Heart right ventricle (tissue), 16 donors: ENCODE results near the gene SLC6A8. TPM values are rescaled to one million over a fixed set of nuclear protein-coding genes. Genes with fewer than 3 reads are reported as not detected.

Experiments used
- ATAC-seq, 8 donors: fragments of 200-7000 bp; cut with Tn5 transposase; one replicate each; pipeline ENCODE4 v1.9.1; 2020; ENCODE audit warnings: mild to moderate bottlenecking in 8 of 8, moderate library complexity in 8 of 8, moderate number of reproducible peaks in 1 of 8
- DNase-seq, 2 donors: peaks; one replicate each; pipeline ENCODE4 v3.0.0-alpha.2; 2020
- H3K27ac ChIP-seq, 10 donors: fragments of 200-600 bp; sonication (generic) in 2 of 10; one replicate each; pipeline versions ENCODE4 v1.5.0 to v1.8.0; 2020 to 2022; ENCODE audit warnings: mild to moderate bottlenecking in 3 of 10
- H3K27me3 ChIP-seq, 7 donors: fragments of 200-600 bp; one replicate each; pipeline ENCODE4 v1.8.0; 2021 to 2022; ENCODE audit warnings: mild to moderate bottlenecking in 2 of 7
- H3K36me3 ChIP-seq, 9 donors: fragments of 200-600 bp; sonication (generic) in 1 of 9; one replicate each; pipeline versions ENCODE4 v1.5.0 to v1.8.0; 2020 to 2022; ENCODE audit warnings: mild to moderate bottlenecking in 2 of 9
- H3K4me1 ChIP-seq, 9 donors: fragments of 200-600 bp; sonication (generic) in 1 of 9; one replicate each; pipeline versions ENCODE4 v1.5.0 to v1.8.0; 2020 to 2022; ENCODE audit warnings: mild to moderate bottlenecking in 4 of 9
- H3K4me3 ChIP-seq, 10 donors: fragments of 200-600 bp; sonication (generic) in 2 of 10; one replicate each; pipeline versions ENCODE4 v1.5.0 to v1.8.0; 2020 to 2022; ENCODE audit warnings: mild to moderate bottlenecking in 7 of 10, moderate library complexity in 2 of 10
- H3K9me3 ChIP-seq, 11 donors: fragments of 200-600 bp in 10 of 11; sonication (generic) in 2 of 11; one replicate each; pipeline versions ENCODE4 v1.5.0 to v1.8.0; 2013 to 2022; ENCODE audit warnings: mild to moderate bottlenecking in 2 of 11, control low read depth in 1 of 11, moderate library complexity in 1 of 11
- CTCF ChIP-seq, 9 donors: fragments of 200-600 bp; sonication (generic) in 2 of 9; IDR thresholded peaks; one replicate each; pipeline versions ENCODE4 v1.5.0 to v1.8.0; 2021 to 2022; ENCODE audit warnings: antibody characterized with exemption in 9 of 9, mild to moderate bottlenecking in 5 of 9, moderate library complexity in 1 of 9
- WGBS, 2 donors: extraction: QIAGEN DNeasy Blood & Tissue Kit; methylation state at CpG; one replicate each; pipeline ENCODE4 v1.1.7; 2013; ENCODE audit warnings: inconsistent platforms in 1 of 2; 5-methylcytosine and 5-hydroxymethylcytosine counted together
- intact Hi-C, 10 donors: fragments of 100-400 bp; cut with DNase I; formaldehyde crosslinking; loops; one replicate each; pipeline versions ENCODE4 v1.11.1 to v1.14.2; 2022
- polyA plus RNA-seq, 2 donors: library from polyadenylated mRNA; stranded (reverse); fragments of 200-250 nt; gene quantifications; one replicate each; pipeline ENCODE4 v1.2.3, GENCODE V29; 2013
- total RNA-seq, 10 donors: library from RNA; stranded (reverse); fragmentation: NEBNext Ultra II Directional in 3 of 10; extraction: Animal tissue kit (Norgen Biotek cat#: 25700) in 3 of 10; gene quantifications; one replicate each; pipeline versions ENCODE4 v1.2.1 to v1.2.4, GENCODE V29; 2021 to 2023
- donor health status: Arrhythmogenic right ventricular cardiomyopathy.
- donor health status: ischemic (EF 13 %, LVEDD 7.1; RV severe dilation, severe dysfunction).
- donor health status: healthy with polysubstance abuse.
- donor health status: DM: no; HTN: yes; CAD: no.
- donor health status: DM: no; HTN: no; CAD: no.
- donor health status: ischemic (EF 25% LVEDD 6.9; RV normal size, moderate dysfunction).
- donor health status: ischemic (EF 25% LVEDD 5.7; RV mildly dilated, moderate dysfunction).
- donor health status: healthy.
- donor health status: DM: yes; HTN: yes; CAD: no.
- donor health status: Ischemic cardiomyopathy.
- donor health status: ischemic (EF 35%, LVEDD 5.7; RV mildly dilated, moderate dysfunction).
- donor health status: nonischemic (EF 11% LVEDD 7.7; RV severe dilation, severe dysfunction).
- donor health status: DM: yes; HTN: yes; CAD: no.
- donor health status: PGD.
- donor health status: ischemic (EF 29% LVEDD 5.4; RV normal size, mild dysfunction).
- donor health status: nonischemic (EF 23%, LVEDD 6.1; RV moderate dilation, normal function).

SLC6A8 gene
- total and polyA plus RNA-seq, 12 donors: 128 to 238 (median 176) TPM

- DNase-seq (no peak), ATAC-seq (no peak)
- TF ChIP-seq CTCF (IDR thresholded peaks at IDR 0.05): no peak
- Histone ChIP-seq H3K27ac (peak overlapping the region in 3 of 10 donors; percentile 77 to 87 (median 78)), H3K9me3 (no peaks in the 10 kb centered on the region), H3K36me3 (peaks cover 0 to 57% (median 0%) of the 10 kb centered on the region in 9 donors), H3K4me3 (peak overlapping the region in 1 of 10 donors; percentile 15), H3K27me3 (peaks cover 0 to 7% (median 0%) of the 10 kb centered on the region in 7 donors), H3K4me1 (peaks cover 0 to 49% (median 5%) of the 10 kb centered on the region in 9 donors)
- intact Hi-C loops: loop anchor here in 1 of 10 donors (5.0 kb wide), 1 partner anchor 110 kb away; the partner anchor contains the start of gene CCNQ
- 75 to 78% methylated on average over 1 to 6 of the region's 6 CpGs for WGBS, 2 donors
Observed at GRCh38 chrX:153707406-153707805, 19.7 kb downstream of the SLC6A8 start.

- Histone ChIP-seq H3K9me3 (no peaks in the 10 kb centered on the region), H3K27ac (no peak overlapping the region), H3K4me3 (no peak overlapping the region), H3K27me3 (peaks cover 0 to 7% (median 0%) of the 10 kb centered on the region in 7 donors), H3K36me3 (peaks cover 0 to 57% (median 0%) of the 10 kb centered on the region in 9 donors), H3K4me1 (peaks cover 0 to 39% (median under 1%) of the 10 kb centered on the region in 9 donors)
- peak; percentile 26 to 69 (median 62) for TF ChIP-seq CTCF (IDR thresholded peaks at IDR 0.05)
- intact Hi-C loops: loop anchor here in 1 of 10 donors (5.0 kb wide), 1 partner anchor 111 kb away; the partner anchor contains the start of gene CCNQ
- WGBS, 2 donors: 16 to 26% methylated on average over 13 of the region's 13 CpGs
- DNase-seq (peak; percentile 53 to 60), ATAC-seq (peak; percentile 53 to 75 (median 68))
Observed at GRCh38 chrX:153708415-153708814, 20.7 kb downstream of the SLC6A8 start.

GRCh38 chrX:153709726-153710674 lies 22.3 kb downstream of the SLC6A8 start:
- Histone ChIP-seq H3K27ac (no peak overlapping the region), H3K9me3 (no peaks in the 10 kb centered on the region), H3K27me3 (peaks cover 0 to 7% (median 0%) of the 10 kb centered on the region in 7 donors), H3K4me3 (no peak overlapping the region), H3K4me1 (peaks cover 0 to 24% (median 0%) of the 10 kb centered on the region in 9 donors), H3K36me3 (peaks cover 0 to 60% (median 5%) of the 10 kb centered on the region in 9 donors)
- DNase-seq (no peak), ATAC-seq (peak in 2 of 8 donors; percentile 9 to 14)
- intact Hi-C loops: loop anchor here in 1 of 10 donors (5.0 kb wide), 1 partner anchor 113 kb away; the partner anchor contains the start of gene CCNQ
- TF ChIP-seq CTCF (IDR thresholded peaks at IDR 0.05): no peak
- 77 to 78% methylated on average over 27 of the region's 27 CpGs for WGBS, 2 donors

- TF ChIP-seq CTCF (IDR thresholded peaks at IDR 0.05): no peak
- Histone ChIP-seq H3K27ac (no peak overlapping the region), H3K36me3 (peaks cover 0 to 95% (median 8%) of the 10 kb centered on the region in 9 donors), H3K27me3 (no peaks in the 10 kb centered on the region), H3K4me3 (no peak overlapping the region), H3K9me3 (no peaks in the 10 kb centered on the region), H3K4me1 (peaks cover 0 to 5% (median 0%) of the 10 kb centered on the region in 9 donors)
- DNase-seq (no peak), ATAC-seq (no peak)
- WGBS, 2 donors: 88 to 91% methylated on average over 3 of the region's 3 CpGs
- intact Hi-C loops: no loop called here
Observed at GRCh38 chrX:153714256-153714655, 26.5 kb downstream of the SLC6A8 start.
